Measurements from ENCODE around the gene CALHM6.

- no peak for TF ChIP-seq NR2C2 (CRISPR knock-in tag; IDR thresholded peaks at IDR 0.05)
- TF ChIP-seq, protein P1, sequence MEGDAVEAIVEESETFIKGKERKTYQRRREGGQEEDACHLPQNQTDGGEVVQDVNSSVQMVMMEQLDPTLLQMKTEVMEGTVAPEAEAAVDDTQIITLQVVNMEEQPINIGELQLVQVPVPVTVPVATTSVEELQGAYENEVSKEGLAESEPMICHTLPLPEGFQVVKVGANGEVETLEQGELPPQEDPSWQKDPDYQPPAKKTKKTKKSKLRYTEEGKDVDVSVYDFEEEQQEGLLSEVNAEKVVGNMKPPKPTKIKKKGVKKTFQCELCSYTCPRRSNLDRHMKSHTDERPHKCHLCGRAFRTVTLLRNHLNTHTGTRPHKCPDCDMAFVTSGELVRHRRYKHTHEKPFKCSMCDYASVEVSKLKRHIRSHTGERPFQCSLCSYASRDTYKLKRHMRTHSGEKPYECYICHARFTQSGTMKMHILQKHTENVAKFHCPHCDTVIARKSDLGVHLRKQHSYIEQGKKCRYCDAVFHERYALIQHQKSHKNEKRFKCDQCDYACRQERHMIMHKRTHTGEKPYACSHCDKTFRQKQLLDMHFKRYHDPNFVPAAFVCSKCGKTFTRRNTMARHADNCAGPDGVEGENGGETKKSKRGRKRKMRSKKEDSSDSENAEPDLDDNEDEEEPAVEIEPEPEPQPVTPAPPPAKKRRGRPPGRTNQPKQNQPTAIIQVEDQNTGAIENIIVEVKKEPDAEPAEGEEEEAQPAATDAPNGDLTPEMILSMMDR (IDR thresholded peaks at IDR 0.05) = no peak
- no peak for TF ChIP-seq NFYB (CRISPR knock-in tag; conservative IDR thresholded peaks at IDR 0.05; ENCODE audit: low read depth)
- TF ChIP-seq TCF7 (CRISPR knock-in tag; IDR thresholded peaks at IDR 0.05; ENCODE audit: low read depth) = no peak
- TF ChIP-seq TEAD1 (CRISPR knock-in tag; IDR thresholded peaks at IDR 0.05) = no peak
- TF ChIP-seq, protein P2, sequence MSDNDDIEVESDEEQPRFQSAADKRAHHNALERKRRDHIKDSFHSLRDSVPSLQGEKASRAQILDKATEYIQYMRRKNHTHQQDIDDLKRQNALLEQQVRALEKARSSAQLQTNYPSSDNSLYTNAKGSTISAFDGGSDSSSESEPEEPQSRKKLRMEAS (CRISPR knock-in tag; IDR thresholded peaks at IDR 0.05) = no peak
- TF ChIP-seq E2F4 (CRISPR knock-in tag; IDR thresholded peaks at IDR 0.05; ENCODE audit: borderline replicate concordance, low read depth) = no peak
- TF ChIP-seq NR3C1 (CRISPR knock-in tag; conservative IDR thresholded peaks at IDR 0.05; ENCODE audit: low read depth) = no peak
- TF ChIP-seq, protein P3, sequence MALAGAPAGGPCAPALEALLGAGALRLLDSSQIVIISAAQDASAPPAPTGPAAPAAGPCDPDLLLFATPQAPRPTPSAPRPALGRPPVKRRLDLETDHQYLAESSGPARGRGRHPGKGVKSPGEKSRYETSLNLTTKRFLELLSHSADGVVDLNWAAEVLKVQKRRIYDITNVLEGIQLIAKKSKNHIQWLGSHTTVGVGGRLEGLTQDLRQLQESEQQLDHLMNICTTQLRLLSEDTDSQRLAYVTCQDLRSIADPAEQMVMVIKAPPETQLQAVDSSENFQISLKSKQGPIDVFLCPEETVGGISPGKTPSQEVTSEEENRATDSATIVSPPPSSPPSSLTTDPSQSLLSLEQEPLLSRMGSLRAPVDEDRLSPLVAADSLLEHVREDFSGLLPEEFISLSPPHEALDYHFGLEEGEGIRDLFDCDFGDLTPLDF (CRISPR knock-in tag; IDR thresholded peaks at IDR 0.05) = no peak
Observed at GRCh38 chr6:116467514-116467913, 6.3 kb downstream of the CALHM6 start.
